Measurements from ENCODE around the gene STIM2.

- TF ChIP-seq IRF1 (CRISPR knock-in tag; IDR thresholded peaks at IDR 0.05; ENCODE audit: borderline replicate concordance) = no peak
- TF ChIP-seq CTCF (IDR thresholded peaks at IDR 0.05 in 2 of 3, conservative IDR thresholded peaks at IDR 0.05 in 1 of 3; ENCODE audit: insufficient read depth in 2 of 3, low read depth in 1 of 3, low read length in 3 of 3) = no peak
- no peak for TF ChIP-seq TCF7L2 (IDR thresholded peaks at IDR 0.05; ENCODE audit: low read depth, low read length)
- no peak for TF ChIP-seq SETDB1 (IDR thresholded peaks at IDR 0.05; ENCODE audit: low read length)
- TF ChIP-seq PCBP1 (IDR thresholded peaks at IDR 0.05; ENCODE audit: low read depth, low read length, poor library complexity, severe bottlenecking) = no peak
- no peak for TF ChIP-seq RAD21 (CRISPR knock-in tag; conservative IDR thresholded peaks at IDR 0.05 in 1 of 2, IDR thresholded peaks at IDR 0.05 in 1 of 2)
- TF ChIP-seq THRA (IDR thresholded peaks at IDR 0.05) = no peak
- no peak for TF ChIP-seq KDM1A (IDR thresholded peaks at IDR 0.05)
- TF ChIP-seq NBN (IDR thresholded peaks at IDR 0.05; ENCODE audit: low read depth) = no peak
- TF ChIP-seq TRIM24 (IDR thresholded peaks at IDR 0.05) = no peak
- no peak for TF ChIP-seq COPS2 (conservative IDR thresholded peaks at IDR 0.05)
Measured at GRCh38 chr4:26839016-26839415, 21.6 kb upstream of the STIM2 start.

All from K562 (cell line).